ENCODE results near the gene SLC2A6. TPM values are rescaled to one million over a fixed set of nuclear protein-coding genes. Genes with fewer than 3 reads are reported as not detected.

Gene SLC2A6
- total RNA-seq, 2 donors from 2014 or later: 15.0 to 42.3 TPM

GRCh38 chr9:133496861-133497842 lies 18.3 kb upstream of the SLC2A6 start:
- ATAC-seq: no peak
- no peak for DNase-seq (ENCODE audit: low spot score)
- Mint-ChIP-seq H3K27me3 (peaks cover 14 to 19% of the 10 kb centered on the region in 2 donors), H3K4me3 (no peak overlapping the region), H3K27ac (no peak overlapping the region), H3K36me3 (peaks cover 12% of the 10 kb centered on the region), H3K4me1 (ENCODE audit: low read depth in 2 of 2) (no peaks in the 10 kb centered on the region), H3K9me3 (peaks cover 4% of the 10 kb centered on the region)

GRCh38 chr9:133495327-133496293 lies 16.7 kb upstream of the SLC2A6 start:
- Mint-ChIP-seq H3K4me3 (no peak overlapping the region), H3K36me3 (no peaks in the 10 kb centered on the region), H3K27me3 (peaks cover 6% of the 10 kb centered on the region in 2 donors), H3K9me3 (no peaks in the 10 kb centered on the region), H3K4me1 (ENCODE audit: low read depth in 2 of 2) (no peaks in the 10 kb centered on the region), H3K27ac (no peak overlapping the region)
- no peak for DNase-seq (ENCODE audit: low spot score)
- no peak for ATAC-seq

DNA sequence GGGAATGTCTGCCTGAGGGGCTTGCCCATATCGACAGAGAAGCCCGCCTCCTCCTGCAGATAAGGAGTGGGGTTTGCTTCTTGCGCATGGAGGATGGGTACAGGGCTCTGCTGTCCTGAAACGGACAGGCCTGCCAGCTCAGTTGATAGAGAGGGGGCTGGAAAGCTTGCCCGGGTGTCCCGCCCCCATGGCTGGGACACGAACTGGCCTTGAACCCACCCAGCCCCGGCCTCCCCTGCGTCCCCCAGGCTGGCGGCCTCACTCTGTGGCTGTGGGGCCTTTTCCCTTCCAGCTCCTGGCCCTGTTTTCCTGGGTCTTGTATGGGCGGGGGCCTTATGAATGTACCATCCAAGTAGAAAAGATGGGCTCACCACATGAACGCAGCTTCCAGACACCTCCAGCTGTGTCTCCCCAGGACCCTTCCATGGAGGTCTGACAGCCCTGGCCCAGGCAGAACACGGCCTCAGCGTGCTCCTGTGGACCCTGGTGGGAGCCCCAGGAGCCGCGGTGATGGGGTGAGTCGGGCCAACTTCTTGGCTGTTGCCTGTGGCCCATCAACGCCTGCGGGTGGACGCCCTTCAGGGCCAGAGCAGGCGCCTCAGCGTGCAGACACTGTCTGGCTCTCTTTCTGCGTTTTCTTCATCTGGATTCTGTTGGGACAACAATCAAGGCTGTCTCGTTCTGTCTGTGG lies 15.9 kb upstream of the SLC2A6 start:
- H3K27me3 Mint-ChIP-seq: peaks cover 3 to 6% of the 10 kb centered on the region in 2 donors
- no peaks in the 10 kb centered on the region for H3K4me1 Mint-ChIP-seq (ENCODE audit: low read depth in 2 of 2)
- H3K36me3 Mint-ChIP-seq: no peaks in the 10 kb centered on the region
- H3K4me3 Mint-ChIP-seq: no peak overlapping the region
- no peak for DNase-seq (ENCODE audit: low spot score)
- no peak for ATAC-seq
- no peak overlapping the region for H3K27ac Mint-ChIP-seq
- no peaks in the 10 kb centered on the region for H3K9me3 Mint-ChIP-seq

DNA sequence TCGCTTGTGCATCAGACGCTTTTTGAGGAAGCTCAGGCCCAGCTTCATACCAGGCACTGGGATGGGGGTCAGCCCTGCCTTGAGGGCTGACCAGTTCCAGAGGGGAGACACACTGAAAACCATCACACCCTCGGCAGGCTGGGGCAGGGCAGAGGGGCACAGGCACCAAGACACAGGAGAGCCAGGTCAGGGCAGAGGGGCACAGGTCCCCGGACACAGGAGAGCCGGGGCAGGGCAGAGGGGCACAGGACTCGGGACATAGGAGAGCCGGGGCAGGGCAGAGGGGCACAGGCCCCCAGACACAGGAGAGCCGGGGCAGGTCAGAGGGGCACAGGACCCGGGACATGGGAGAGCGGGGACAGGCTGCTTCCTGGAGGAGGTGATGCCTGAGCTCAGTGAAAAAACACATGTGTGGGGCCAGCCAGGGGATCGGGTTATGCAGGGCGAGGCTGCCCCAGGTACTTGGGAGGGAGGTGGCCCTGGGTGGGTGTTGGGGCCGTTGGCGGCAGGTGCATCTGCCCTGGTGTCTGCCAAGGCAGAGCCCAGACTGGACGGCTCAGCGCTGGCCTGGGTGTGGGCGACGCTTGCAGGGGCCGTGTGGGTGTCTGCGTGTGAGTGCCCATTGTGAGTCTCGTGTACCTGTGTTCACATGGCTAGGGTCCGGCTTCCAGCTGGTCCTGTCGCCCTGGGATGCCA lies 15.1 kb upstream of the SLC2A6 start:
- ATAC-seq (no peak), DNase-seq (ENCODE audit: low spot score) (no peak)
- Mint-ChIP-seq H3K36me3 (no peaks in the 10 kb centered on the region), H3K27me3 (peaks cover 3 to 6% of the 10 kb centered on the region in 2 donors), H3K4me1 (ENCODE audit: low read depth in 2 of 2) (no peaks in the 10 kb centered on the region), H3K9me3 (no peaks in the 10 kb centered on the region), H3K27ac (no peak overlapping the region), H3K4me3 (no peak overlapping the region)

DNA sequence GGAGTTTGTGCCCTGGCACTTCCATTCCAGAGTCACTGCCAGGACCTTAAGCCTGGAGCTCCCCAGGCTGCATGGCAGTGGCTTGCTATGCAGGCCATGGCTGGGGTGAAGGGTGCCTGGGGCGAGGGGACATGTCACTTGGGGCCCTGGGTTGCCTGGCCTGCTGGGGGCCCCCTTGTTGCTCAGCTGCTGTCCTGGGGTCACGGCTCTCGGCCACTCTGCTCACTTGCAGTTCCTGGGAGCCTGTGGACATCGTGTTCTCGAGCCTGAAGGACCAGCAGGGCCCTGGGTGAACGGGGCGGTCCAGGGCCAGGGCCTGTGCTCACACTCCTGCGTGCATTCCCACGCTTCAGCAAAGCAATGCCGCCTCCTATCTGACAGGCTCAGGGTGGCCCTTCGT lies 14.5 kb upstream of the SLC2A6 start:
- no peaks in the 10 kb centered on the region for H3K4me1 Mint-ChIP-seq (ENCODE audit: low read depth in 2 of 2)
- H3K36me3 Mint-ChIP-seq: no peaks in the 10 kb centered on the region
- H3K27me3 Mint-ChIP-seq: peaks cover under 1 to 2% of the 10 kb centered on the region in 2 donors
- ATAC-seq (no peak), DNase-seq (ENCODE audit: low spot score) (no peak)
- H3K4me3 Mint-ChIP-seq: no peak overlapping the region
- H3K27ac Mint-ChIP-seq: no peak overlapping the region
- H3K9me3 Mint-ChIP-seq: no peaks in the 10 kb centered on the region

GRCh38 chr9:133492061-133493021 lies 13.4 kb upstream of the SLC2A6 start:
- H3K9me3 Mint-ChIP-seq: no peaks in the 10 kb centered on the region
- no peaks in the 10 kb centered on the region for H3K36me3 Mint-ChIP-seq
- no peak for ATAC-seq
- no peaks in the 10 kb centered on the region for H3K4me1 Mint-ChIP-seq (ENCODE audit: low read depth in 2 of 2)
- DNase-seq (ENCODE audit: low spot score): no peak
- no peak overlapping the region for H3K27ac Mint-ChIP-seq
- H3K4me3 Mint-ChIP-seq: no peak overlapping the region
- H3K27me3 Mint-ChIP-seq: no peaks in the 10 kb centered on the region

GRCh38 chr9:133491656-133491925 lies 12.7 kb upstream of the SLC2A6 start:
- no peak overlapping the region for H3K27ac Mint-ChIP-seq
- H3K9me3 Mint-ChIP-seq: no peaks in the 10 kb centered on the region
- no peaks in the 10 kb centered on the region for H3K4me1 Mint-ChIP-seq (ENCODE audit: low read depth in 2 of 2)
- ATAC-seq: no peak
- no peak for DNase-seq (ENCODE audit: low spot score)
- no peak overlapping the region for H3K4me3 Mint-ChIP-seq
- H3K27me3 Mint-ChIP-seq: no peaks in the 10 kb centered on the region
- no peaks in the 10 kb centered on the region for H3K36me3 Mint-ChIP-seq

- ATAC-seq (no peak), DNase-seq (ENCODE audit: low spot score) (peak; percentile 37)
- Mint-ChIP-seq H3K9me3 (no peaks in the 10 kb centered on the region), H3K27ac (no peak overlapping the region), H3K4me3 (no peak overlapping the region), H3K27me3 (no peaks in the 10 kb centered on the region), H3K36me3 (no peaks in the 10 kb centered on the region), H3K4me1 (ENCODE audit: low read depth in 2 of 2) (peaks cover 0 to 3% of the 10 kb centered on the region in 2 donors)
Measured at GRCh38 chr9:133490865-133491655, 12.2 kb upstream of the SLC2A6 start.

DNA sequence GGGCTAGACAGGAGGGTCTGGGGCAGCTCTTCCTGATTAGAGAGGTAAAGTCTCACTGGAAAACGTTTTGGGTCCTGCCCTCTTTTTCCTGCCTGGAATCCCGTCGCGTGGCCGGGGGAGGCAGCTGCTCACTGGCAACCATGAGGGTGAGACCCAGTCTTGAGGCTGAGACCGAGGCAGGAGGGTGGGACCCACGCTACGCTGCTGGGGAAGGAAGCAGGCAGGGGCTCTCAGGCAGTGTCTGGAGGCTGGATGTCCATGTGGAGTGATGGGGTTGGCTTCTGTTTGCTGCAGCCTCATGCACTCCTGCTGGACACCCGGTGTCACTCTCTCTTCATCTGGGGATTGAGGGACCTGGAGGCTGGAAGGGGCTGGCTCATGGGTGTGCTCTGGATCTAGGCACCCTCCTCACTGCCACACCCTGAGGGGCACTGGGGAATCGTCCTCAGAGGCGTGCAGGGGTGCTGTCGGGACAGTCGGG lies 11.3 kb upstream of the SLC2A6 start:
- ATAC-seq (no peak), DNase-seq (ENCODE audit: low spot score) (no peak)
- no peaks in the 10 kb centered on the region for H3K9me3 Mint-ChIP-seq
- peaks cover 0 to 4% of the 10 kb centered on the region in 2 donors for H3K4me1 Mint-ChIP-seq (ENCODE audit: low read depth in 2 of 2)
- H3K4me3 Mint-ChIP-seq: no peak overlapping the region
- H3K27me3 Mint-ChIP-seq: no peaks in the 10 kb centered on the region
- no peak overlapping the region for H3K27ac Mint-ChIP-seq
- H3K36me3 Mint-ChIP-seq: no peaks in the 10 kb centered on the region

- DNase-seq (ENCODE audit: low spot score) (peak; percentile 53), ATAC-seq (no peak)
- Mint-ChIP-seq H3K27ac (no peak overlapping the region), H3K4me3 (no peak overlapping the region), H3K4me1 (ENCODE audit: low read depth in 2 of 2) (peaks cover 0 to 4% of the 10 kb centered on the region in 2 donors), H3K27me3 (no peaks in the 10 kb centered on the region), H3K36me3 (no peaks in the 10 kb centered on the region), H3K9me3 (no peaks in the 10 kb centered on the region)
Measured at GRCh38 chr9:133489253-133490190, 10.6 kb upstream of the SLC2A6 start.
